ENCODE measurements around the gene PTPN4. TPM values are rescaled to one million over a fixed set of nuclear protein-coding genes. Genes with fewer than 3 reads are reported as not detected.

PTPN4 gene
- total and polyA plus RNA-seq, 2 of the 13 experiments (the other 11 are each of a cell fraction or from before 2014, with no cell fraction given) = 20.3 to 34.6 TPM

- Histone ChIP-seq H3K4me3 (replicated peaks in 1 of 3; ENCODE audit: insufficient read depth in 1 of 3, low read depth in 2 of 3, low read length in 3 of 3) (no peak overlapping the region), H3K79me2 (ENCODE audit: insufficient read depth, low read length) (peaks cover 13% of the 10 kb centered on the region), H3K4me2 (ENCODE audit: low read depth, low read length) (no peak overlapping the region), H3K27me3 (ENCODE audit: control insufficient read depth in 1 of 2, insufficient read depth in 2 of 2, low read length in 2 of 2) (no peaks in the 10 kb centered on the region; a peak in 1 of 5 replicates), H4K20me1 (ENCODE audit: insufficient read depth, low read length) (peaks cover 13% of the 10 kb centered on the region; the same call in 1 of the 2 replicates), H3K36me3 (replicated peaks in 1 of 2; ENCODE audit: control insufficient read depth in 1 of 2, insufficient read depth in 2 of 2, low read length in 2 of 2) (peaks cover 0 to 14% of the 10 kb centered on the region in 2 experiments; a peak in 3 of 5 replicates), H3K4me1 (ENCODE audit: insufficient read depth, low read length) (peaks cover 35% of the 10 kb centered on the region), H3K27ac (ENCODE audit: extremely low read length, insufficient read depth, low read length) (no peak overlapping the region), H3K9ac (ENCODE audit: insufficient read depth, low read depth, low read length) (no peak overlapping the region), H2AFZ (ENCODE audit: low read length) (no peak overlapping the region), H3K9me3 (ENCODE audit: low read length) (no peaks in the 10 kb centered on the region)
- FAIRE-seq = no peak
- POLR2A ChIA-PET = no interaction called here
- in situ Hi-C loops (cut with HindIII; ENCODE audit: extremely low pct_ligation_motif_present, low pct_unique_long_range_greater_than_20kb) = loop anchor here (5.0 kb wide), 1 partner anchor 57 kb away; the partner anchor contains the start of gene PTPN4
- ATAC-seq = no peak
- CTCF ChIA-PET (ENCODE audit: low intra/inter-chr PET ratio, low total read pairs) = no interaction called here
- no TSS peak for BruUV-seq (replicated peaks)
- intact Hi-C loops (cut with micrococcal nuclease; ENCODE audit: unreplicated experiment) = loop anchor here (5.0 kb wide), 1 partner anchor 52 kb away; no protein-coding TSS in a partner anchor
- no peak for DNase-seq (ENCODE audit: low spot score)
- no peak for TF ChIP-seq KIAA2018 (CRISPR knock-in tag; IDR thresholded peaks at IDR 0.05; ENCODE audit: borderline replicate concordance)
- TF ChIP-seq FOXA3 (CRISPR knock-in tag; IDR thresholded peaks at IDR 0.05) = no peak
- no peak for TF ChIP-seq SETDB1 (CRISPR knock-in tag; IDR thresholded peaks at IDR 0.05; ENCODE audit: borderline replicate concordance)
- TF ChIP-seq U2AF1 (optimal IDR thresholded peaks at IDR 0.05; ENCODE audit: low read depth, low read length) = no peak
- TF ChIP-seq ZFP90 (CRISPR knock-in tag; IDR thresholded peaks at IDR 0.05; ENCODE audit: borderline replicate concordance) = no peak
- no peak for TF ChIP-seq ATF7 (IDR thresholded peaks at IDR 0.05)
- no peak for TF ChIP-seq ATF7 (CRISPR knock-in tag; IDR thresholded peaks at IDR 0.05)
- TF ChIP-seq ZNF577 (CRISPR knock-in tag; IDR thresholded peaks at IDR 0.05; ENCODE audit: borderline replicate concordance, low read depth) = no peak
- TF ChIP-seq PRDM4 (CRISPR knock-in tag; IDR thresholded peaks at IDR 0.05; ENCODE audit: borderline replicate concordance) = no peak
- TF ChIP-seq ZNF644 (CRISPR knock-in tag; IDR thresholded peaks at IDR 0.05; ENCODE audit: low read depth) = no peak
- no peak for TF ChIP-seq AGO1 (IDR thresholded peaks at IDR 0.05; ENCODE audit: low read depth, low read length, poor library complexity, severe bottlenecking)
- no peak for TF ChIP-seq ZNF431 (CRISPR knock-in tag; IDR thresholded peaks at IDR 0.05; ENCODE audit: borderline replicate concordance, low read depth)
- no peak for TF ChIP-seq ZNF580 (CRISPR knock-in tag; IDR thresholded peaks at IDR 0.05; ENCODE audit: borderline replicate concordance, low read depth)
- TF ChIP-seq ZNF354B (CRISPR knock-in tag; IDR thresholded peaks at IDR 0.05) = no peak
Measured at GRCh38 chr2:119814216-119814615, 54.5 kb downstream of the PTPN4 start.

Measured in HepG2 (cell line).